ENCODE measurements around the gene SLC8A1.

GRCh38 chr2:40395169-40396073 lies 56.5 kb downstream of the SLC8A1 start:
- TF ChIP-seq, protein P1, sequence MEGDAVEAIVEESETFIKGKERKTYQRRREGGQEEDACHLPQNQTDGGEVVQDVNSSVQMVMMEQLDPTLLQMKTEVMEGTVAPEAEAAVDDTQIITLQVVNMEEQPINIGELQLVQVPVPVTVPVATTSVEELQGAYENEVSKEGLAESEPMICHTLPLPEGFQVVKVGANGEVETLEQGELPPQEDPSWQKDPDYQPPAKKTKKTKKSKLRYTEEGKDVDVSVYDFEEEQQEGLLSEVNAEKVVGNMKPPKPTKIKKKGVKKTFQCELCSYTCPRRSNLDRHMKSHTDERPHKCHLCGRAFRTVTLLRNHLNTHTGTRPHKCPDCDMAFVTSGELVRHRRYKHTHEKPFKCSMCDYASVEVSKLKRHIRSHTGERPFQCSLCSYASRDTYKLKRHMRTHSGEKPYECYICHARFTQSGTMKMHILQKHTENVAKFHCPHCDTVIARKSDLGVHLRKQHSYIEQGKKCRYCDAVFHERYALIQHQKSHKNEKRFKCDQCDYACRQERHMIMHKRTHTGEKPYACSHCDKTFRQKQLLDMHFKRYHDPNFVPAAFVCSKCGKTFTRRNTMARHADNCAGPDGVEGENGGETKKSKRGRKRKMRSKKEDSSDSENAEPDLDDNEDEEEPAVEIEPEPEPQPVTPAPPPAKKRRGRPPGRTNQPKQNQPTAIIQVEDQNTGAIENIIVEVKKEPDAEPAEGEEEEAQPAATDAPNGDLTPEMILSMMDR (IDR thresholded peaks at IDR 0.05 in 4 of 5, conservative IDR thresholded peaks at IDR 0.05 in 1 of 5), result no peak
- no peak for TF ChIP-seq POLR2A (IDR thresholded peaks at IDR 0.05)
